T-helper 1 cell treated with Interleukin-12 subunit alpha and Interleukin-12 subunit beta and Interleukin-4 antibody, amounts not matched to agents 30 μg/mL and 1 μg/mL, for 36 hours (primary cell): ENCODE data around the gene APBA1.

Experiments
- H3K27ac Mint-ChIP-seq: one replicate; pipeline ENCODE4 v1.8.0; 2021; ENCODE audit warnings: mild to moderate bottlenecking, mixed read lengths
- H3K27me3 Mint-ChIP-seq: one replicate; pipeline ENCODE4 v1.8.0; 2021; ENCODE audit warnings: low read depth, mixed read lengths
- H3K36me3 Mint-ChIP-seq: one replicate; pipeline ENCODE4 v1.8.0; 2021; ENCODE audit warnings: low read depth, mixed read lengths
- H3K4me1 Mint-ChIP-seq: one replicate; pipeline ENCODE4 v1.8.0; 2021; ENCODE audit warnings: low read depth, mixed read lengths
- H3K4me3 Mint-ChIP-seq: one replicate; pipeline ENCODE4 v1.8.0; 2021; ENCODE audit warnings: mild to moderate bottlenecking, moderate library complexity, mixed read lengths
- H3K9me3 Mint-ChIP-seq: one replicate; pipeline ENCODE4 v1.8.0; 2021; ENCODE audit warnings: mixed read lengths

Gene APBA1

DNA sequence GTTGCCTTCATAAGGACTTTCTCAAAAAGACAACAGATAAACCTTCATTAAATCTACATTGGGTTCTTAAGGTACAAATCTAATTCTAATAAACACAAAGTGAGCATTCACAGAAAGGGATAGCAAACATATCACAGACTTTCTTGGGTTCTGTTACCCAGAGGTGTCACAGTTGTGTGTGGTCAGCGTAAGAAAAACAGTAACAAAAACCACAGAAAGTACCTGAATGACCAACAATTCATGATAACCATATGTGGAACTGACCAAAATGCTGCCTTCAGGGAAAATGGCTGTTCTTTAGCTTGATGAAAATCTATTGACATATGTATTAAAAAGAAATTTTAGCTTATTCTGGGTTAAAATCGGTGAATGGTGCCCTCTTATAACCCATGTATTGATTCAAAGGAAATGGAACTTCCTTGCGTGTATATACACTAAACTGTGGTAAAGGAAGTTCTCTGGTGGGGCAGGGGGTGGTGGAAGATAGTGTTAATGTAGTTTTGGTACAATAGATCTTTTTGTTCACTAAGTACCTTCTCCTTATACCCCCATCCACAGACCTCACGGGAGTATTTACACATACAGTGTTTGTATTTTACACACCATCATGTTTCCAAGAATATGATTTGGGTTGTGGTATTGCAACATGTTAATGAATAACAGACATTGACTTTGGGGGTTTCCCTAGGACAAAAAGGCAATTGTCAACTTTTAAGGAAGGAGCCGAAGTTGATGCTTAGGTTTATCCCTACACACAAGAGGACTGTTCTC, 152.5 kb downstream of the APBA1 start:
- no peak overlapping the region for H3K4me3 Mint-ChIP-seq
- peaks cover 42% of the 10 kb centered on the region for H3K9me3 Mint-ChIP-seq
- H3K27ac Mint-ChIP-seq: peak overlapping the region; percentile 29

DNA sequence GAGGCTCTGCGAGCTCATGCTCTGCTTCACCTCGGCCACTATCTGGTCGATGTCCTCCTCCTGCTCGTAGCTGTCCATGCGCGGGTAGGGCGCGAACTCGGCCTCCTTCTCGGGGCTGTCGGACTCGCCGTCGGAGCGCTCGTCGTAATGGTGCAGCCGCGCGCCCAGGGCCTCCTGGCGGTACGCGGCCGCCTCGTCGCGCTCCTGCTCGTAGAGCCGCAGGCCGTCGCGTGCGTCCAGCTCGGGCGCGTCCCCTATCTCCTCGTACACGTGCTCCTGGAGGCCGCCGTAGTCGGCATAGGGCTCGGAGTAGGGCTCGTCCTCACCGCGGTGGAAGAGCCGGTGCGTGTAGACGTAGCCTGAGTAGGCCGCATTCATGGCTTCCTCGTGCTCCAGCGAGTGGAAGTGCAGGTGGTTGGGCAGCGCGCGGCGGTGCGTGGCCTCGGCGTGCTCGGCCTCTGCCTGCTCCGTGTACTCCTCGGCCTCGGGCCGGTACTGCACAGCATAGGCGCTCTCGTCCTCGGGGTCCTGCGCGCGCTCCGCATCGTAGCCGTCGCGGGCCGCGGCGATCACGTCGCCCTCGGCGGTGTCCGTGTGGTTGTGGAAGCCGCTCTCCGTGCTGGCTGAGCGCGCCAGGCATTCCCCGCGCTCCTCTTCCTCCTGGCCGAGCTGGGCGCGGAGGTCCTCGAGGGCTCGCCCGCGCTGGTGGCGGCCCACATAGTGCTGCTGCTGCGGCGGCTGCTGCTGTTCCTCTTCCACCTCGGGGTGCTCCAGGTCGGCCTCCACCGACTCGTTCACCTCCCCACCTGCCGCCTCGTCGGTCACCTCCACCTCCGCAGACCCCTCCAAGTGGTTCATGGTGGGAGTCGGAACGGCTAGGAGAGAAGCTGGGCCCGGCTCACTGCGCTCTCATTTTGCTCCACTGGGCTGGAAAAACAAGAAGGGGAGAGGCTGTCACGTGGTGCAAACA, 155.5 kb downstream of the APBA1 start:
- Mint-ChIP-seq H3K27ac (no peak overlapping the region), H3K27me3 (no peaks in the 10 kb centered on the region), H3K4me1 (peaks cover 33% of the 10 kb centered on the region), H3K4me3 (no peak overlapping the region), H3K9me3 (peaks cover 20% of the 10 kb centered on the region), H3K36me3 (peaks cover 12% of the 10 kb centered on the region)

More for the DNA sequence above, 152.5 kb downstream of the APBA1 start:
- Mint-ChIP-seq H3K36me3 (peaks cover 21% of the 10 kb centered on the region), H3K4me1 (peaks cover 39% of the 10 kb centered on the region), H3K27me3 (no peaks in the 10 kb centered on the region)

DNA sequence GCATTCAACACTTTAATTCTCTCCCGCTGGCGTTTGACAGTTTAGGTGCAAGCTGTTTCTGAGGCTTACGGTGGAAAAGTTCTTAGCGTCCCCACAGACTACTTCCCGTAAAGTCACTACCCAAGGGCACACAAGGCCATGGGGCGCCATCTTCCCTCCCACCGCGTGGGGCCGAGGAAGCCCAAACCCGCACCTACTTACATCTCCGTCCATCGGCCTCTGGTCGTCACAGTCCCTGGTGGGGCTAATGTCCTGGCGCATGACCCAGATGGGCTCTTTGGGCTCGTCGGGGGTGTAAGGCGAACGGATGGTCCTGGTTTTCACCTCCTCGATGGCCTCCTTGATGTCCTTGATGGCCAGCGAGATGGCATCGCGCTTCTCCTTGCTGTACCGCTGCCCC, 156.4 kb downstream of the APBA1 start:
- no peak overlapping the region for H3K27ac Mint-ChIP-seq
- H3K27me3 Mint-ChIP-seq: no peaks in the 10 kb centered on the region
- peaks cover 10% of the 10 kb centered on the region for H3K36me3 Mint-ChIP-seq
- H3K4me1 Mint-ChIP-seq: peaks cover 29% of the 10 kb centered on the region
- no peak overlapping the region for H3K4me3 Mint-ChIP-seq
- peaks cover 20% of the 10 kb centered on the region for H3K9me3 Mint-ChIP-seq

DNA sequence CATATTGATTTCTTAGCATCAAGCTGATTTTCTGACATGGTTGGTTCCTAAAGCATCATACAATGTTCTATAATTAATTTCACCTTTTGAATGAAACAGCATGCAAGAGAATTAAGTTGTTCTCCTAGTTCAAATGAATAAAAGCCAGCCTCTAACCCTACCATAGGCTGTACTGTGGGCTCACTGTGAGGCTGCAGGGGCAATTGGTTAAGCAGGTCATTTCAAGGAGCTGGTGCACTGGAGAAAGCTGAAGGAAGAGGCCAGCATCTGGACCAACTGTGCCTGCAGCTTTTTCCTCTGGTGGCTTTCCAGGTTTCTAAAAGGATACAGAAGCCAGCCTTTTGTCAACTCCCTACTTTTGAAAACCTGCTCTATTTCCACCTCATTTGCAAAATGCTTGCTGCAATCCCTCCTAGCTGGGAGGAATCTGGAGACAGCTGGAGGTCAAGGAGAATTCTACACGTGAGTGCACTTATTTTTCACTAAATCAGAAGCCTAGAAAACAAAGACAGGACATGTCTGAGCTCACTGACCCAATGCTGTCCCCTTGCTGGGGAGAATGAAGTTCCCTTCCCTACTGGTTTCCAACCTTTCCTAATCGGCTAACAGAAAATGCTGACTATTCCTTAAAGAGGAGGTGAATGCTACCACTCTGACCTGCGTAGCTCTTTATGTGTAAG, 158.9 kb downstream of the APBA1 start:
- H3K27ac Mint-ChIP-seq: no peak overlapping the region
- peaks cover 9% of the 10 kb centered on the region for H3K4me1 Mint-ChIP-seq
- H3K36me3 Mint-ChIP-seq: peaks cover 7% of the 10 kb centered on the region
- H3K4me3 Mint-ChIP-seq: no peak overlapping the region
- H3K9me3 Mint-ChIP-seq: peaks cover 14% of the 10 kb centered on the region
- no peaks in the 10 kb centered on the region for H3K27me3 Mint-ChIP-seq

DNA sequence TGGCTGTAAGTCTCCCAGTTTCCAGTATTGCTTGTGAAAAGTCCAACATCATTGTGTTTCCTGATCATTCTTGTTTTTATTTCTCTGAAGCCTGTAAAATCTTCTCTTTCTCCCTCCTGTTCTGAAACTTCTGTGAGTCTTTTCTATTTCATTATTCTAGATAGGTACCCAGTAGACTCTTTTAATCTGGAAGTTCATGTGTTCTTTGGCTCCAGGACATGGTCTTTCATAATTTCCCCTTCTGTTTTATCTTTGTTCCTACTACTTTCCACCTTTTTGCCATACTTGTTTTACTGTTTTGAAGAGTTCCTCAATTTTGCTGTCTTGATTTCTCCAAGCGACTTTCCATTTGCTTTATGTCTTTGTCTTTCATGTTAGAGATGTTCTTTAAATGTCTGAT, 168.1 kb downstream of the APBA1 start:
- peaks cover 2% of the 10 kb centered on the region for H3K36me3 Mint-ChIP-seq
- H3K4me1 Mint-ChIP-seq: peaks cover 38% of the 10 kb centered on the region
- no peak overlapping the region for H3K27ac Mint-ChIP-seq
- peaks cover 6% of the 10 kb centered on the region for H3K9me3 Mint-ChIP-seq
- H3K4me3 Mint-ChIP-seq: no peak overlapping the region
- H3K27me3 Mint-ChIP-seq: no peaks in the 10 kb centered on the region

DNA sequence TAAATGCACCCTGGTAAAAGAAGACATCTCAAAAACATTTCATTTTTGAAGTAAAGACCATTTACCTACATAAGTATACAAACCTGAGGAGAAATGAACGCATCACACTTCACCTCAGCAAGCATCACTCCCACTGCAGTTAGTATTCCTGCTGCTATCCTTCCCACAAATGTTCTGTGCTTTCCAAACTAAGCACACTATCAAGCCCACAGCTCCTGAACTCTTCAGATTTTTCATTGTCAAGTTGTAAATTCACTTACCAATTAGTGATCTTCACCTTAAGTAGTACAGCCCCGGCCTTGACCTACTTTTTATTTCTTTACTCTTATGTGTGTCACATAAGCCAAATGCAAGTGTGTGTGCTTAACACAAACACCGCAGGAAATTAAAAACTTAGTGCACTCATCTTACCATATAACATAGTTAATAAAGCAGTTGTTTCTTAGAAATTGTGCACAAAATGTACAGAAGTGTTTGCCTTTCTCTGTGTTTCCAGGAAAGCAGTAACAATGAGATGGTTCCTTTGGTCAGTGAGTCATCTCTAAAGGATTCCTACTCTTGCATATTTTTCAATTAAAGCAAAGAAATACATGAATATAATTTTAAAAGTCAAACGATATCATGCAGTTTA, 169.4 kb downstream of the APBA1 start:
- Mint-ChIP-seq H3K36me3 (peaks cover 6% of the 10 kb centered on the region), H3K27ac (peak overlapping the region; percentile 82), H3K4me1 (peaks cover 46% of the 10 kb centered on the region), H3K4me3 (peak overlapping the region; percentile 72), H3K27me3 (no peaks in the 10 kb centered on the region), H3K9me3 (peaks cover 6% of the 10 kb centered on the region)

DNA sequence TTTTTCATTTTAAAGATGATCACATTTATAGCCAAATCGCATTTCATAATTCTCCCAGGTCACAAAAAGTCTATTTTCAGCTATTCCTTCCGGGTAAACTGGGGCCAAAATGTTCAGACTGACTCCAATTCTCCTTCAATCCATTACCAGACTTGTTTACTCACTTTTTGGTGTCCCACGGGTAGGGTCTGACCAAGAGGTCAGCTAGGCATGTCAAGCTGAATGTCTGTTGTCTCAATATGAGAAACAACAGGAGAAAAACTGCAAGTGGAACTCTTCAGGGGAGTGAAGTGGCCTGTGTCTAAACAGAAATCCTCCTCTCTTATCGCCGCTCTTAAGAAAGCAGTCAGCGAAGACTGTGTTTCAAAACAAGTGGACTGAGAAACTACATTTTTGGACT, 171.3 kb downstream of the APBA1 start:
- Mint-ChIP-seq H3K4me3 (no peak overlapping the region), H3K27ac (no peak overlapping the region), H3K4me1 (peaks cover 54% of the 10 kb centered on the region), H3K36me3 (peaks cover 6% of the 10 kb centered on the region), H3K9me3 (peaks cover 6% of the 10 kb centered on the region), H3K27me3 (no peaks in the 10 kb centered on the region)

DNA sequence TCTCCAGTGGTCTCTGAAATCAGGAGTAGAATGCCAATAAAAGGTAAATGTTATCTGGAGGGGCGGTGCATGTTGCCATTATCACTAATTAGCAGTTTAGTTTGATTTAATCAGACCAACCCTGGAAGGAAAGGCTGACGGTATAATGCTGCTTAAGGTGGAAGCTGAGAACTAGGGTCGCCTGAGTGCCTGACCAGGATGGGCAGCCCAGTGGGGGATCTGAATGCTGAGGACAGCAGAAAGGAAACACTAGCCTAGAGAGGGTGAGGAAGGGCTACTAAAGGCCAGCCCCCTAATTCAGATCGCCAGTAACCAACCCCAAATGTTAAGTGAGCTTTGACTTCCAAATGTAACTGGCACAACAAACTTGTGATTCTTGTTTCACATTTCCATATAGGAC, 172.2 kb downstream of the APBA1 start:
- H3K4me1 Mint-ChIP-seq: peaks cover 52% of the 10 kb centered on the region
- H3K36me3 Mint-ChIP-seq: peaks cover 6% of the 10 kb centered on the region
- no peaks in the 10 kb centered on the region for H3K27me3 Mint-ChIP-seq
- H3K27ac Mint-ChIP-seq: peak overlapping the region; percentile 47
- H3K9me3 Mint-ChIP-seq: no peaks in the 10 kb centered on the region
- H3K4me3 Mint-ChIP-seq: no peak overlapping the region

DNA sequence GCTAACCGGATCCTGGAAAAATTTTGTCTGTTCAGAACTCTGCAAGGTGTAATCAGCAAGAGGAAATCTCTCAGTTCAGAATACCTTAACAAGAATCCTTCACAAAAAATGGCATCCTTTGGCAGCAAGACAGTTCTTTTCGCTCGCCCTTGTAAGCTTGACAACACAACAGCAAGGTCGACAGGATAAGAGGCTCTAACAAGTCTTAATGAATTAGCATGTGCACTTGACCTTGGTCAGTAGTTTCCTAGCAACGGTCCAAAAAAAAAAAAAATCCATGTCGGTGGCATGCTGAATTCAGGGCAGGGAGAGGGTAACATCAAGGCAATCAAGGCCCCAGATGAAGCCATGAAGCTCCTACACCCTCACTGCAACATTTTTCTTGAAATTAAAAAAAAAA, 172.8 kb downstream of the APBA1 start:
- peaks cover 57% of the 10 kb centered on the region for H3K4me1 Mint-ChIP-seq
- H3K36me3 Mint-ChIP-seq: peaks cover 6% of the 10 kb centered on the region
- no peak overlapping the region for H3K4me3 Mint-ChIP-seq
- no peaks in the 10 kb centered on the region for H3K27me3 Mint-ChIP-seq
- H3K9me3 Mint-ChIP-seq: no peaks in the 10 kb centered on the region
- H3K27ac Mint-ChIP-seq: no peak overlapping the region

DNA sequence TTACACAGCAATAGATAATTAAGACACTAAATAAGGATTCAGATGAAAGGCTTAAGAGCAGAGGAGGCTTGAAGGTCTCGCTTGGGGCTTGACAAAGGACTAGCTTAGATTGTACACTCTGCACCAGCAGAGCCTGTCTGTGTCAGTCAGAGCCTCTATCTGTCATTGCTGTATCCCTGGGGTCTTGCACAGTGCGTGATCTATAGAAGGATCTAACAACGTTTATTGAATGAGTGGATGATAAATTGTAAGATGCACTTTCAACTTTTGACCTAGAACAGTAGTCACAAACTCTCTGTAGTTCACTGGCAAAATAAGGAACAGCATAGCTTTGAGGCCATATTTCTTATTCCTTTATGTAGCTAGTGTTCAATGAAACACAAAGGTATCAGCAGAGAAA, 173.7 kb downstream of the APBA1 start:
- H3K36me3 Mint-ChIP-seq: peaks cover 6% of the 10 kb centered on the region
- H3K27me3 Mint-ChIP-seq: no peaks in the 10 kb centered on the region
- no peak overlapping the region for H3K4me3 Mint-ChIP-seq
- H3K4me1 Mint-ChIP-seq: peaks cover 52% of the 10 kb centered on the region
- H3K27ac Mint-ChIP-seq: no peak overlapping the region
- no peaks in the 10 kb centered on the region for H3K9me3 Mint-ChIP-seq

DNA sequence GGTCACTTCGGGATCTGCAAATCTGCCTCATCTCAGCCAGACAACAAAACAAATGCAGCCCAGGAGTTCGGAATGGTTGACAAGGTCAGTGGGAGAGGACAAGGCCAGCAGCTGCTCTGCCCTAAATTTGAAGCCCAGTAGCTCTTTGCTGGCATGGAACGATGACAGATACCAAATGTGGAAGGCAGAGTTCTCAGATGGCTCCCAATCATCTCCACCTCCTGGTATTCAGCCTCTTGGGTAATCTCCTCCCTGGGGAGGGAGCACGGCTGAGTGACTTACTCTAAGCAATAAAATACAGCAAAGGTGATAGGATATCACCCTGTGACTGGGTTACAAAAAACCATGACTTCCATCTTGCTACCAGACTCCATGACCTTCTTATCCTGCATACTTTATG, 174.4 kb downstream of the APBA1 start:
- H3K27me3 Mint-ChIP-seq: no peaks in the 10 kb centered on the region
- H3K4me3 Mint-ChIP-seq: no peak overlapping the region
- no peak overlapping the region for H3K27ac Mint-ChIP-seq
- H3K4me1 Mint-ChIP-seq: peaks cover 49% of the 10 kb centered on the region
- H3K36me3 Mint-ChIP-seq: peaks cover 6% of the 10 kb centered on the region
- no peaks in the 10 kb centered on the region for H3K9me3 Mint-ChIP-seq

DNA sequence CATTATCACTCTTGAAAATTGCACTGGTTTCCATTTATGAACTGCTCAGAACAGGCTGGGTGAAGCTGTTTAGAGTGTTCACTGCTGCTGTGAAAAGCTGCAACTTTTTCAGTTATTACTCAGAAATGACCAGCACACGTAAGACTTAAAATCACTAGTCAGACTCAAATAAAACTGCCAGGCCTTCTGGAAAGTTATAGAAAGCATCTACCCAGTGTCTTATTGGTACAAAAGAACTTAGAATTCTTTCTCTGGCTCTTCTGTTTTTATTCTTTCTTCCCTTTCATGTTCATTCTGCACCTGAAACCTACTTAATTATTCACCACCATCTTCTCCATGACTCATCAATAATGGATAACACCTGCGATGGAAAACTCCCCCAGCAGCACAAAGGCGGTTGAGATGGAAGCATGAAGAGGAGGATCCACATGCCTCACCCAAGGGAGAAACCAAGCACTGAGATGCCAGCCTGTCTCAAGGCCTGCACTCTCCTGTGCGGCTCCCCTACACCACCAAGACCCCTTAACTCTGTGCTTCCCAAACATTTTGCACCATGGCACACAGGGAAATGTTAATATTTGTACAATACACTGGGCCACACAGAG, 175.2 kb downstream of the APBA1 start:
- Mint-ChIP-seq H3K36me3 (peaks cover 6% of the 10 kb centered on the region), H3K9me3 (no peaks in the 10 kb centered on the region), H3K4me3 (peak overlapping the region; percentile 5), H3K27ac (peak overlapping the region; percentile 53), H3K4me1 (peaks cover 40% of the 10 kb centered on the region), H3K27me3 (no peaks in the 10 kb centered on the region)

DNA sequence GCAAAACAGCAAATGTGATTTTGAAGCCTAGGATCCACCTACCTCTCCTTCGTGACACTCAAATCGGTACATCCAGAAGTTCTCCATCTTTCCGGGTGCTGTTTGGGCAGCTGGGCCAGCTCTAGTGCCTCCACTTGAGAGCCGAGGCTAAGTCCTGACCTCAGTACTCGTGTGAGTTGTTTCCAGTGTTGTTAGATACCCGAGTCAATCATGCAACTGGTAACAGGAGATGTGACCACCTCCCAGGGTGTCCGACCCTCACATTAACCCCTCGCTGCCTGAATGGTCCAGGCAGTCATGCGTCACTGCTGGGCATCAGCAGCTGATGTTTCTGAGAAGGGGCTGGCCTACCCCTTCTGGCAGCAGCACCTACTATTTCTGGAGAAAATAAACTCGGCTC, 176.9 kb downstream of the APBA1 start:
- H3K27me3 Mint-ChIP-seq: no peaks in the 10 kb centered on the region
- no peaks in the 10 kb centered on the region for H3K9me3 Mint-ChIP-seq
- peaks cover 29% of the 10 kb centered on the region for H3K4me1 Mint-ChIP-seq
- no peak overlapping the region for H3K4me3 Mint-ChIP-seq
- H3K27ac Mint-ChIP-seq: no peak overlapping the region
- peaks cover 5% of the 10 kb centered on the region for H3K36me3 Mint-ChIP-seq

DNA sequence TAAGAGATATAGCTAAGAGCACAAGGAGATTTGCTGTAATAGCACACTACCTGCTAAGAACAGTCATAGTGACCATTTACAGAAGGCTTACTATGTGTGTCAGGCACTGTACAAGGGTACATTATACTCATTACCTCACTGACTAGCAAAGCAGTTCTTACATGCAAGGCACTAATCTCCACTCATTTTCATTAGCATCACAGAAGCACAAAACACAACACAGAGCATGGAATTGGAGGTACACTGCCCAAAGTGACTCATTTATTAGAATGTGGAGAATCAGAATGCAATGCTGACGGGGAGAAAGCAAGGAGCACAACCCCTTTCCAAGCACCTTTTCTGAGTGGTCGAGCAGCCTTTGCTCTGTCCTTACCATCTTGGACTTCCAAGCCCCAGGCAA, 177.4 kb downstream of the APBA1 start:
- Mint-ChIP-seq H3K36me3 (peaks cover 5% of the 10 kb centered on the region), H3K4me1 (peaks cover 27% of the 10 kb centered on the region)

More for the DNA sequence above, 177.4 kb downstream of the APBA1 start:
- no peaks in the 10 kb centered on the region for H3K9me3 Mint-ChIP-seq
- H3K27me3 Mint-ChIP-seq: no peaks in the 10 kb centered on the region
- H3K4me3 Mint-ChIP-seq: no peak overlapping the region
- no peak overlapping the region for H3K27ac Mint-ChIP-seq
